Testis (tissue), 3 donors: ENCODE data around the gene CDH13. TPM values are rescaled to one million over a fixed set of nuclear protein-coding genes. Genes with fewer than 3 reads are reported as not detected.

Experiments
- DNase-seq: peaks from one replicate; pipeline ENCODE4 v3.0.0-alpha.2; 2019
- H3K27ac ChIP-seq, 2 donors: fragments of 200-600 bp; sonication (generic); one replicate each; pipeline ENCODE4 v1.5.1; 2019
- H3K27me3 ChIP-seq: fragments of 200-600 bp; sonication (generic); one replicate; pipeline ENCODE4 v1.5.1; 2019
- H3K36me3 ChIP-seq: fragments of 200-600 bp; sonication (generic); one replicate; pipeline ENCODE4 v1.5.1; 2017; ENCODE audit warnings: low read depth; ENCODE audit errors: missing control alignments
- H3K4me1 ChIP-seq: fragments of 200-600 bp; sonication (generic); one replicate; pipeline ENCODE4 v1.5.1; 2019
- H3K4me3 ChIP-seq, 2 donors: fragments of 200-600 bp; sonication (generic); one replicate each; pipeline ENCODE4 v1.5.1; 2017 to 2019
- H3K9me3 ChIP-seq: fragments of 200-600 bp; sonication (generic); one replicate; pipeline ENCODE4 v1.5.1; 2017
- POLR2A ChIP-seq: fragments of 450-650 bp; IDR thresholded peaks from one replicate; pipeline ENCODE4 v1.6.1; 2017; ENCODE audit warnings: antibody characterized with exemption, mild to moderate bottlenecking, moderate library complexity
- WGBS, 2 donors: methylation state at CpG; one replicate each; pipeline ENCODE4 v1.1.5; 2018; 5-methylcytosine and 5-hydroxymethylcytosine counted together
- intact Hi-C: fragments of 100-400 bp; cut with DNase I; formaldehyde crosslinking; loops from one replicate; pipeline ENCODE4 v1.15.1; 2023; ENCODE audit warnings: low total_unique reads
- polyA plus RNA-seq: library from polyadenylated mRNA; stranded (reverse); fragments of 350-450 nt; fragmentation: Illumina TruSeq; extraction: RNeasy Lipid Tissue Mini Kit (QIAGEN cat#74804); gene quantifications from one replicate; pipeline ENCODE4 v1.2.3, GENCODE V29; 2014; ENCODE audit warnings: low read depth, low replicate concordance; ENCODE audit not compliant: insufficient read depth
- total RNA-seq, 2 donors: library from RNA; depleted of rRNA; stranded (reverse); fragments of >200 nt; gene quantifications; one replicate each; pipeline ENCODE4 v1.2.3, GENCODE V29; 2016
- TF ChIP-seq, protein P1 (sequence below), 3 experiments: fragments of 450-650 bp in 2 of 3; fragments of 200-600 bp in 1 of 3; sonication (generic) in 1 of 3; IDR thresholded peaks; one replicate each; pipeline ENCODE4 v1.5.1; 2016 to 2019; ENCODE audit warnings: antibody characterized with exemption in 3 of 3, mild to moderate bottlenecking in 2 of 3, moderate library complexity in 1 of 3

Gene CDH13
- total and polyA plus RNA-seq, 3 donors from 2014 or later, result 1.2 to 11.1 (median 2.0) TPM

DNA sequence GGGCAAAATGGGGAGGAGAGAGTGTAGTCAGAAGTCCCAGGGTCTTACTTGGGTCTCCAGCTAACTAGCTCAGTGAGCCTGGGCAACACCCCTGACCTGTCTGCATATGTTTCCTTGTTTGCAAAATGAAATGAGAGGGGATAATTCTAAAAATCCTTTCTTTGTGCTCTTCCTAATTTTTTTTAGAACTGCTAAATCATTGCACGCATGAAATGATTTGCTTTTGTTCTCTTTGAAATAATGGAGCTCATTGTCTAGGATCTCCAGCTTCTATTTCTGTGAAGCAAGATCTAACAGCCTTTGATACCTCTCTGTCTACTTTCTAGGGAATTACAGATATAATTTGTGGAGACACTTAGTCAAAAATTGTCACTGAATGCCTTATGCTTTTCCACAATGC, 181.3 kb downstream of the CDH13 start:
- Histone ChIP-seq H3K36me3 (no peaks in the 10 kb centered on the region), H3K4me3 (no peak overlapping the region), H3K27ac (no peak overlapping the region), H3K9me3 (no peaks in the 10 kb centered on the region), H3K4me1 (no peaks in the 10 kb centered on the region), H3K27me3 (no peaks in the 10 kb centered on the region)
- 23 to 52% methylated on average over 1 of the region's 1 CpG for WGBS, 2 donors
- no peak for DNase-seq
- TF ChIP-seq, protein P1, sequence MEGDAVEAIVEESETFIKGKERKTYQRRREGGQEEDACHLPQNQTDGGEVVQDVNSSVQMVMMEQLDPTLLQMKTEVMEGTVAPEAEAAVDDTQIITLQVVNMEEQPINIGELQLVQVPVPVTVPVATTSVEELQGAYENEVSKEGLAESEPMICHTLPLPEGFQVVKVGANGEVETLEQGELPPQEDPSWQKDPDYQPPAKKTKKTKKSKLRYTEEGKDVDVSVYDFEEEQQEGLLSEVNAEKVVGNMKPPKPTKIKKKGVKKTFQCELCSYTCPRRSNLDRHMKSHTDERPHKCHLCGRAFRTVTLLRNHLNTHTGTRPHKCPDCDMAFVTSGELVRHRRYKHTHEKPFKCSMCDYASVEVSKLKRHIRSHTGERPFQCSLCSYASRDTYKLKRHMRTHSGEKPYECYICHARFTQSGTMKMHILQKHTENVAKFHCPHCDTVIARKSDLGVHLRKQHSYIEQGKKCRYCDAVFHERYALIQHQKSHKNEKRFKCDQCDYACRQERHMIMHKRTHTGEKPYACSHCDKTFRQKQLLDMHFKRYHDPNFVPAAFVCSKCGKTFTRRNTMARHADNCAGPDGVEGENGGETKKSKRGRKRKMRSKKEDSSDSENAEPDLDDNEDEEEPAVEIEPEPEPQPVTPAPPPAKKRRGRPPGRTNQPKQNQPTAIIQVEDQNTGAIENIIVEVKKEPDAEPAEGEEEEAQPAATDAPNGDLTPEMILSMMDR (IDR thresholded peaks at IDR 0.05), result no peak
- TF ChIP-seq POLR2A, result no peak
- intact Hi-C loops, result no loop called here

DNA sequence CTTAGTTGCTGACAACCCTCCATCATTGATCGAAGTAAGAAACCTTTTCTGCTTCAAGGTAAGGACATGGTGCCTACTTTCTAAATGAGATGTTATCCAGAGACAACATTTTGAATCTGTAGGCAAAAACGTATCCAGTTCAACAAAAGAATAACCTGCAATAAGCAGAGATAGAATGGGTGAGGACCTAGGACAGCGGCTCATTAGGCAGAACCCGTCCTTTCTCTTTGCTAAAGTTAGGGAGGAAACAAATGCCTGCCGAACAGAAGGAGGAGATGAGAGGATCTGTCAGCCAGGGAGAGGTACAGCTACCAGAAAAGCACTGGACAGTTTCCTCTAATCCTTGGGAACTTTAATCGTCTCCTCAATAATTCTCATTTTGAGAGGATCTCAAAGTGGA, 183.3 kb downstream of the CDH13 start:
- no peak for DNase-seq
- WGBS, 2 donors, result 60 to 69% methylated on average over 6 of the region's 6 CpGs
- Histone ChIP-seq H3K27me3 (no peaks in the 10 kb centered on the region), H3K4me1 (no peaks in the 10 kb centered on the region), H3K9me3 (no peaks in the 10 kb centered on the region), H3K36me3 (no peaks in the 10 kb centered on the region), H3K27ac (no peak overlapping the region), H3K4me3 (no peak overlapping the region)
- intact Hi-C loops, result no loop called here
- no peak for TF ChIP-seq POLR2A
- TF ChIP-seq, protein P1 (IDR thresholded peaks at IDR 0.05), result no peak

DNA sequence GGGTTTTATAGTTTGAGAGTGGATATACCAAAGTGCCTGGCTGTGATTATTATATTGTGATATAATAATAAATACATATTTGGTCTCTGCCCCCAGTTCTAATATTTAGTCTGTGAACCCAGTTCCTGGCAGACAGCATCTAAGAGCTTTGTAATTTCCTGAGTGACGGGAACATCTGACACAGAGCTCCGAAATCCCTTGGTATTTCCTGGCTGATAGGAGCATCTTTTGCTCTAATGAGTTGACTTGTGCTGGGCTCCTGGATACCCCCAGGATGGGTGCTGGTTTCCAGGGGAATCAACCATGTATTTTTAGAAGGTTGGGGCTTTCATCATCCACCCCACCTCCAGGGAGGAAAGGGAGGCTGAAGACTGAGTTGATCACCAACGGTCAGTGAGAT, 187.3 kb downstream of the CDH13 start:
- WGBS, 2 donors, result 87 to 90% methylated on average over 3 of the region's 3 CpGs
- intact Hi-C loops, result no loop called here
- H3K27ac ChIP-seq, result no peak overlapping the region
- no peaks in the 10 kb centered on the region for H3K36me3 ChIP-seq
- H3K9me3 ChIP-seq, result no peaks in the 10 kb centered on the region
- H3K4me1 ChIP-seq, result no peaks in the 10 kb centered on the region
- no peak for DNase-seq
- TF ChIP-seq, protein P1 (IDR thresholded peaks at IDR 0.05), result no peak
- no peak for TF ChIP-seq POLR2A
- H3K27me3 ChIP-seq, result no peaks in the 10 kb centered on the region
- H3K4me3 ChIP-seq, result no peak overlapping the region

DNA sequence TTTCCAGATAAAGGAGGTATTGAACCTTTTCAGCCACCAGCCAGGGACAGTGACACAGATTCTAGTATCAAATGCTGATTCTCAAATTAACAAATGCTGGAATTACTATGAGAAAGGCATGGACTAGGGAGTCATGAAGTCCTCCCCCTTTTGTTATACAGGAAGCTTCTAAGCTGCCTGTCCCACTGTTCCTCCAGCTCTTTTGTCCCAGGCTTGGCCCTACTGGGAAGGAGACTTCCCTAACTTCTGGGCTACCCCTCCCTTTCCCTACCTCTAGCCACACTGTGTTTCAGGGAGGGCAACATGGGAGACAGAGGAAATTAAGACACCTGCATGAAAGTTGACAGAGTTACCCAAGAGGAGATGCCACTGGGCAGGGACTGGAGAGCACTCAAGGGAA, 192.5 kb downstream of the CDH13 start:
- TF ChIP-seq, protein P1 (IDR thresholded peaks at IDR 0.05), result no peak
- no peak for TF ChIP-seq POLR2A
- Histone ChIP-seq H3K4me1 (no peaks in the 10 kb centered on the region), H3K27ac (no peak overlapping the region), H3K4me3 (no peak overlapping the region), H3K36me3 (no peaks in the 10 kb centered on the region), H3K27me3 (no peaks in the 10 kb centered on the region), H3K9me3 (no peaks in the 10 kb centered on the region)
- intact Hi-C loops, result no loop called here
- no peak for DNase-seq

DNA sequence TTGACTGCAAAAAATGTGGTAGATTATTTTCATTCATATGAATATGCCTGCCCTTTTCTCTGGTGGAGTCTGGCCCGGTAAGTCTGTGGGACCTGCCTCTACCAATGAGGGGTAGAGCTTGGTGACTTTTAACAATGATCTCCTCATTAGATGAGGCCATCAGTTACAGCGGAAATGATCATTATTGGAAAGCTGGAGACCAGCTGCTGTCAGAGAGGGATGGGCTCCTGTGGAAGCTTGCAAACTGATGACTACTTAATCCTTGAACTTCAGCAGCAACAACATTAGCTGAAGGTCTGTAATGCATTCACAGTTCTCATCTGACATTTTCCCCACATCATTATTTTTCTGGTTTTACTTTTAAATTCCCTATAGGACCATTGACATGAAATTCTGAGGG, 194.1 kb downstream of the CDH13 start:
- Histone ChIP-seq H3K36me3 (no peaks in the 10 kb centered on the region), H3K9me3 (no peaks in the 10 kb centered on the region), H3K27ac (no peak overlapping the region), H3K4me3 (no peak overlapping the region), H3K4me1 (no peaks in the 10 kb centered on the region), H3K27me3 (no peaks in the 10 kb centered on the region)
- WGBS, 2 donors, result 74 to 78% methylated on average over 2 of the region's 2 CpGs
- intact Hi-C loops, result no loop called here
- no peak for DNase-seq
- TF ChIP-seq, protein P1 (IDR thresholded peaks at IDR 0.05), result no peak
- TF ChIP-seq POLR2A, result no peak
